HG03060 (cell line): ENCODE data around the gene FAF1.

Experiments used
- ATAC-seq: cut with Tn5 transposase; IDR thresholded peaks from one replicate; pipeline ENCODE4 v1.9.1; 2021; ENCODE audit warnings: low read depth, moderate number of reproducible peaks; ENCODE audit not compliant: unreplicated experiment

Gene FAF1

DNA sequence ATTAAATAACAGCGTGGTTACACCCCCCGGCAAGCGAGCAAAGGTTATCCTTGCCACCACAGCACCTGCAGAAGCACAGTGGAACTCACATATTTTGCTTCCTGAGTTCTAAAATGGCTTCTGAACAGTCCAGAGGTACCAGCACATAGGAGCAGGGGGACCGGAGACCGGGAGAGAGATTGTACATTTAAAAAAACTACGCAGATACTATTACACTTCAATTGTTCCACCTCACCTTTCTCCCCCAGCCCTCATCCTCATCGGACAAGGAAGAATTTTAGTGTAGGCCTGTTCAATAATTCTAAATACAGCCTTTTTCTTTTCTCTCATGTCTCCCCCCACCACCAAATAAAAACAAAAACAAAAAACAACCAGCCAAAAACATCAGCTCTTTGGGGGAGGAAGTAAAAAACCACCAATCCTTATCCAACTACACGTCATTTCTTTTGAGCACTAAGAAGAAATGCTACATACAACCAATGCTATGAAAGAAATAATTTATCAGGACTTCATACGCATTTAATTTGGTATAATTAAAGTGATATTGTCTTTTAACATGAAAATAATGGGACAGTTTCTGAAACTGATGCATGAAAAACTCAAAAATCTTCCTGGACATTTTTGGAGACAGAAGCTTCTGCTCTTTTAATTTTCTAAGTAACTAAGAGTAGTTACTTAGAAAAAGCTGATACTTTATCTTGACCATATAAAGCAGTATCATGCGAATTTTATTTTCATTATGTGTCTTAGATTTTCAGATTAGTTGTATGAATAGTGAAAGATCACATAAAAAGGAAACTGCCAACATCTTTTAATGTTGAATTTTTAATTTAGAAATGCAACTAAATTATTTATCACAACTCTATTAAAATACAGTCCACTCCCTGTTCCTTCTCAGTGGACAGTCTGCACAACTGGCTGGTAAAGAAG lies 19.1 kb upstream of the FAF1 start:
- ATAC-seq, result no peak

GRCh38 chr1:50978144-50978851 lies 18.2 kb upstream of the FAF1 start:
- ATAC-seq, result no peak

- no peak for ATAC-seq
These were observed 17.6 kb upstream of the FAF1 start for GRCh38 chr1:50977575-50978143.

DNA sequence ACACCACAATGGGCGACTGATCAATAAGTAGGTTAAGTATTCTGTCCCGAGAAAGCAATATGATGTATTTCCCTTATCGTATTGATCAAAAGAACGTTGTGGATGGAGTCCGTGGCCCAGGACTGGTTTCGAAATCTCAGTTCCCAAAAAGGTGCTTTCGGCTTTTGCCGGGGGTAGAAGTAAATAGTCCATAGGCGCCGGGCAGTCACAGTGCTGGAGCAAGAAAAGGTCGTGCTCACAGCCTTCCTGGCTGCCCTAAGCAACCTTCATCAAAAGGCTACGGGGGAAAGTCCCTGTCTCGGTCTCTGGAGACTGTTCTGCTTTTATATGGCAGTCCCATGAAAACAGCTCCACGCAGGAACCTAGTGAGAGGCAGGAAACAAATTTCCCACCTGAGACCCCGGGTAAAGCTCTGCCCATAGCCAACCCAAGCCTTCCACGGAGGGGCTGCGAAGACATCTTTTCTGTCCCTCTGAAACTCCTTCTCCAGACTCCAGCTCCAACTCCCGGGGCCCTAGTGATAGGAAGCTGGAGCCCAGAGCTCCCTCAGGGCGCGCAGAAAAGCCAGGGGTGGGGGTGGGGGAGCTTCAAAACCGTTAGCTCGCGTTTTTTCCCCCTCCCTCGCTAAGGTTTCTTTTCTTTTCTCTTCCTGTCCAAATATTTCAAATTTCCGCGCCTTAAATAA lies 17.0 kb upstream of the FAF1 start:
- no peak for ATAC-seq

DNA sequence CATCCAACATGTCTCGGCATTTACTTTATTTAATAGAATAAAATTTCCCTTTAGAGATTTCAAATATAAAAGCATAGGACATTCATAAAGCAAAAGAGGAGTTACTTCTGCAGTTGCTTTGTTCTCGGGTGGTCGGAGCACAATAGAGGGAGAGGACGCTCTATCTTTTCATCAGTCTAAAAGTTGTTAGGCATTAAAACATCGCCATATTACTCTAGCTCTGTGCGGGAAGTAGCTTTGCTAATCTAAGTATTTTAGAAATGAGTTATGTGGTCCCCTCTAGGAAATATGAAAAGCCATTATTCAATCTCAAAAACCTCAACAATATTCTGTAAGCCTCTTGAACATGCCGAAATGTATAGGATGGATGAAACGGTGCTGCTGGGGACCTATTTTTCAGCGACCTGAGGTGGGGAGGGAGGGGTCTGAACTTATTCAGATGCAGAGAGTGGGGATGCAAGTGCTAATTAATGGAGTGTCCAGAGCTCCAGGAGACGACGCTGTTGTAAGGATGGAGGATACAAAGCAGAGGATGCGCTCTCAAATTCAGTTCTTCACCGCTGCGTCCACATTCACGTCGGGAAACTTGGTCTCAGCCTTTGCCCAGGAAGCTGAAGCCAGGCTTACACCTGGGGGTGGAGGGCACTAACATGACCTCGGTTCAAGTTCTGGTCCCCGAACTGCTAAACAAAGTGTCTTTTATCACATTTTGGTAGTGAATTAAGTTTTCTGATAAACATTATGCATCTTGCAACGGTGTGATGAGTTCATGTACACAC lies 16.2 kb upstream of the FAF1 start:
- no peak for ATAC-seq

DNA sequence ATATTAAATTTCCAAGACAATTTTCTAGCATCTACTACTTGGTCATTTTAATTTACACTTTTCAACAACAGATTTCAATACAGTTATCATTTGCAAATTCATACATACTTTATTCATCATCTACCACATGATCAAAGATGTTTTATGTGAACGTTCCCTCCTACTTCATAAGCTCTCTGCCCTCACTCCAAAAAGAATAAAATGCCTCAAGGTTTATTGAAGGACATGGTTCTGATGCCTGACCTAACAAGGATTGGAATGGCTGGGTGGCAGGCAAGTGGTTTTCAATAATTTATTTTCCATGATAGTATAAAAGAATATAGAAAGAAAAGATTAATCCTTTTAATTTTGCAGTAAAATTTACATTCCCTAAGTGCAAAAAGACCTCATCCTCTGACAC lies 15.4 kb upstream of the FAF1 start:
- no peak for ATAC-seq

DNA sequence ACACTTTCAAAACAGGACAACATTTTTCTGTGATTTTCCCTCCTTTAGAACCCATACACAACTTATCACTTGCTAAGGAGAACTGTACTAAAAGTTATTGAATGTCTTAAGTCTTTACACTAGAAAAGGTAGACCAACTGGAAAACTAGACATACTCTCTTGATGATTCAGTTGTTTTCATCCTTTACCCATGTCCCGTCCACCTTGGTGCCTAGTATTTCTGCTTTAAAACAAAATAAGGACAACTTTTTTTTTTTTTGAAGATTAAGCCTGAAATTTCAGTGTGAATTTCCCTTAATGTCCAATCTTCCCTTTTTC lies 14.5 kb upstream of the FAF1 start:
- ATAC-seq, result no peak

- no peak for ATAC-seq
These were observed 14.0 kb upstream of the FAF1 start for GRCh38 chr1:50973875-50974617.

DNA sequence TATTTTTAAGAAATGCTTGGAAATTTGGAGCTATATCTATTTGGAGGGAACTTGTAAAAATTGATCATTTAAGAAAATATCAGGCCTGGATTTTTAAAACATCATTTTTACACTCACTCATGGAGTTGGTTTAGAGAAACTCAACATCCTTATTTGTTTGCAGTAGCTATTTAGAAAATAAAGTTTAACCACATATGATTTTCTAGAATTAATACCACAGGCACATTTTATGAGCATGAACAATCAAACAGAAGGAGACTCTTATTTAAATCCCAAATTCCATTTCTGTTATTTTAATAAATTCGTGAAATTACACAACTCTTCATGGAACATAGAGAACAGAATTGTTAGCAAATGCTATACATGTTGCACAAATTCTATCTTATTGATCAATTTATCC lies 13.2 kb upstream of the FAF1 start:
- ATAC-seq, result no peak

DNA sequence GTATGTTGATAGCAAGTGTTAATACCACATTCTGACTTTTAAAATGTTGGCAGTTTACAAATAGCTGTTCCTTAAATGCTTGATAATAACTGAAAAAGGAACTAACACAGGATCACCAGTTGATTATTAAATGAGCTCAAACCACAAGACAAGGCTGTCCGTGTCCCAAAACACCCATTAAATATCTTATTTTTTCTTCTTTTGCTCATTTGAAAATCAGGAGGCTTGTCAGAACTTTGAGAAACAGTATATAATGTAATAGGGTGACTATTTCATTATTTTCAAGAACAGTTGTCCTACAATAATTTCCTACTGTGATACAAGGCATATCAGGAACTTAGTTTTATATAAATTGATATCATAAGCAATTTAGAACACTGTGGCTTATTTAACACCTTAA lies 12.7 kb upstream of the FAF1 start:
- no peak for ATAC-seq

GRCh38 chr1:50971748-50972305 lies 11.8 kb upstream of the FAF1 start:
- no peak for ATAC-seq

- ATAC-seq, result no peak
These were observed 11.0 kb upstream of the FAF1 start for GRCh38 chr1:50970931-50971582.

DNA sequence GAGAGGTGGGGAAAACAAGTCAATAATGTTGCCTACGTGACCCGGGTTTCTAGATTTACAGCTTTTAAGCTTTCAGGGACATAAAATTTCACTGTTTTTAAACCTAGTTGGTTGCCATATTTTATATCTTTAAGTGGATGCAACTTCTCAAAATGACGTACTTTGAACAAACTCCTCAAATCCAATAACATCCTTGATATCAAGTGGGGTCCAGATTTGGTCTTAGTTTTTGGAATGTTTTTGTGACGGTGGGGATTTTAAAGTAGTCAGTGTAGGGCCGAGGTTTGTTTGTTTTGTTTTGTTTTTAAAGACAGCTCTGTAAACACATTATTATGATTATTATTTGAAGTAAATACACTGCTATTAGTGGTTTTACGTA lies 10.4 kb upstream of the FAF1 start:
- no peak for ATAC-seq

- no peak for ATAC-seq
These were observed 9.8 kb upstream of the FAF1 start, which contains the start of gene CDKN2C for GRCh38 chr1:50969611-50970508. TSS of gene CDKN2C (plus strand) at chr1:50970245. CDS start at chr1:50970369, 124 bp downstream.

DNA sequence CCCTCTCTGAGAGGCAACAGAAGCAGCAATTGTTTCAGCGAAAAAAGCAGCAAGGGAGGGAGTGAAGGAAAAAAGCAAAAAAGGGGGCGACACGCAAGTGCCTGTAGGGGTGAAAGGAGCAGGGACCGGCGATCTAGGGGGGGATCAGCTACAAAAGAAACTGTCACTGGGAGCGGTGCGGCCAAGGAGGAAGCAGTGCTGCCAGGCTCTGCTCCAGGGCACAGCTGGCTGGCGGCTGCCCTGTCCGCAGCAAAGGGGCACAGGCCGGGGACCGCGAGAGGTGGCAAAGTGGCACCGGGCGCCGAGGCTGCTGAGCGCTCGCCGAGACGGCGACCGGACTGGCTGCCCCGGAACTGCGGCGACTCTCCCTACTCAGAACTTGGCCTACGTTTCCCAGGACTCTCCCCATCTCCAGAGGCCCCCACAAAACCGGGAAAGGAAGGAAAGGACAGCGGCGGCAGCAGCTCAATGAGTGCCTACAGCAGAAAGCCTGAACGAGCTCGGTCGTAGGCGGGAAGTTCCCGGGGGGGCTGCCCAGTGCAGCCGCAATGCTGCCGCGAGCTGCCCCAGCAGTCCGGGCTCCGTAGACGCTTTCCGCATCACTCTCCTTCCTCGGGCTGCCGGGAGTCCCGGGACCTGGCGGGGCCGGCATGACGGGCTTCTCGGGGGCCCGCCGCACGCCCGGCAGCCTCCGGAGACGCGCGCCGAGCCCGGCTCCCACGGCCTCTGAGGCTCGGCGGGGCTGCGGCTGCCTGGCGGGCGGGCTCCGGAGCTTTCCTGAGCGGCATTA lies 8.9 kb upstream of the FAF1 start:
- no peak for ATAC-seq

- no peak for ATAC-seq
These were observed 8.2 kb upstream of the FAF1 start for GRCh38 chr1:50968158-50968820.
